PC-9 (cell line): ENCODE data around the gene EZR.

ENCODE experiments used
- EZH2 ChIP-seq: fragments of 200-600 bp; sonication (generic); IDR thresholded peaks from 2 replicates; pipeline ENCODE4 v1.8.0; 2017; ENCODE audit warnings: antibody characterized with exemption, low read depth
- TF ChIP-seq, protein P1 (sequence below): fragments of 200-600 bp; sonication (generic); conservative IDR thresholded peaks from 2 replicates; pipeline ENCODE4 v1.6.1; 2017; ENCODE audit warnings: mixed run types, antibody characterized with exemption, mild to moderate bottlenecking, moderate library complexity

DNA sequence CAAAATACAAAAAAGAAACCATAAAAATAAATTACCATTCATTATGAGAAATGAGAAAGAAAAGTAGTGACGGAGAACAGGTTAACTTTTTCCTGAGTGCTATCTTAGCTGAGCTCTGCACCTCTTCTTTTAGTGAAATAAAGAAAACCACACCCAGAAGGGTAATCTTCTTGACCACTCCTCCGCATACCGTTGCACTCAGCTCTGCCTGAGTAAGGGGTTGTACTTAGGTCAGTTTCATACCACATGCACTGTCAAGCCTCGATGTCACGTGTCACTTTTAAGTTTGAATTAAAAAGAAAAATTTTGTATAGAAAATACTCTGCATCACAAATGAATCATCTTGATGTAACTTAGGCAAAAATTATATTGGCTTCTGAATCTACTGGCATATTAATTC is 2.8 kb downstream of the EZR start:
- TF ChIP-seq, protein P1, sequence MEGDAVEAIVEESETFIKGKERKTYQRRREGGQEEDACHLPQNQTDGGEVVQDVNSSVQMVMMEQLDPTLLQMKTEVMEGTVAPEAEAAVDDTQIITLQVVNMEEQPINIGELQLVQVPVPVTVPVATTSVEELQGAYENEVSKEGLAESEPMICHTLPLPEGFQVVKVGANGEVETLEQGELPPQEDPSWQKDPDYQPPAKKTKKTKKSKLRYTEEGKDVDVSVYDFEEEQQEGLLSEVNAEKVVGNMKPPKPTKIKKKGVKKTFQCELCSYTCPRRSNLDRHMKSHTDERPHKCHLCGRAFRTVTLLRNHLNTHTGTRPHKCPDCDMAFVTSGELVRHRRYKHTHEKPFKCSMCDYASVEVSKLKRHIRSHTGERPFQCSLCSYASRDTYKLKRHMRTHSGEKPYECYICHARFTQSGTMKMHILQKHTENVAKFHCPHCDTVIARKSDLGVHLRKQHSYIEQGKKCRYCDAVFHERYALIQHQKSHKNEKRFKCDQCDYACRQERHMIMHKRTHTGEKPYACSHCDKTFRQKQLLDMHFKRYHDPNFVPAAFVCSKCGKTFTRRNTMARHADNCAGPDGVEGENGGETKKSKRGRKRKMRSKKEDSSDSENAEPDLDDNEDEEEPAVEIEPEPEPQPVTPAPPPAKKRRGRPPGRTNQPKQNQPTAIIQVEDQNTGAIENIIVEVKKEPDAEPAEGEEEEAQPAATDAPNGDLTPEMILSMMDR = no peak
- TF ChIP-seq EZH2 = no peak
